Endothelial cell of umbilical vein (primary cell): ENCODE measurements around the gene FAM227B.

ENCODE experiments used
- EZH2 ChIP-seq: IDR thresholded peaks from 2 replicates; pipeline ENCODE4 v1.6.1; 2012; ENCODE audit warnings: borderline replicate concordance, low read depth, mild to moderate bottlenecking, moderate library complexity, low read length, inconsistent platforms; ENCODE audit not compliant: severe bottlenecking
- GATA2 ChIP-seq: IDR thresholded peaks from 2 replicates; pipeline ENCODE4 v1.7.0; 2011; ENCODE audit warnings: low read depth, mild to moderate bottlenecking, moderate library complexity, mixed read lengths, low read length; ENCODE audit not compliant: insufficient read length, insufficient read depth
- MAX ChIP-seq: IDR thresholded peaks from 2 replicates; pipeline ENCODE4 v1.6.1; 2011; ENCODE audit not compliant: insufficient read depth, insufficient read length
- TF ChIP-seq, protein P1 (sequence below), 2 donors: IDR thresholded peaks; 1 replicate in 1 of 2; 2 replicates in 1 of 2; pipeline ENCODE4 v1.5.1; 2011; ENCODE audit warnings: low read length in 2 of 2, mild to moderate bottlenecking in 2 of 2, moderate library complexity in 2 of 2, control low read depth in 1 of 2, inconsistent platforms in 1 of 2, low read depth in 1 of 2; ENCODE audit not compliant: insufficient read depth in 1 of 2; ENCODE audit errors: extremely low read depth in 1 of 2

DNA sequence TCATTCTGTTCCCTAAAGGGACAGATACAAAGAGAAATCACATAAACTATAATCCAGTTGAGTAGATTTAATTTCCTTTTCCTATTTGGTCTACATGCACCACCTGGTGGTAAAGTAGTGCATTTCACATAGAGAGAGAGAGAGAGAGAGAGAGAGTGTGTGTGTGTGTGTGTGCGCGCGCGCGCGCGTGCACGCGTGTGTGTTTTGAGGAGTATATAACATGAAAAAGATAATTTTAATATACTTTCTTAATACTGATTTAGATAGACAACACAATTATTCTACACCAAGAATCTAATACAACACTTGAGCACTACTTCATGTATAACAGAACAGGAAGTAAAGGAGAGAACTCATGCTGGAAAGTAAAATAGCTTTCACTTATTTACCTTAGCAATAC is 198.6 kb downstream of the FAM227B start:
- no peak for TF ChIP-seq EZH2
- no peak for TF ChIP-seq GATA2
- TF ChIP-seq, protein P1, sequence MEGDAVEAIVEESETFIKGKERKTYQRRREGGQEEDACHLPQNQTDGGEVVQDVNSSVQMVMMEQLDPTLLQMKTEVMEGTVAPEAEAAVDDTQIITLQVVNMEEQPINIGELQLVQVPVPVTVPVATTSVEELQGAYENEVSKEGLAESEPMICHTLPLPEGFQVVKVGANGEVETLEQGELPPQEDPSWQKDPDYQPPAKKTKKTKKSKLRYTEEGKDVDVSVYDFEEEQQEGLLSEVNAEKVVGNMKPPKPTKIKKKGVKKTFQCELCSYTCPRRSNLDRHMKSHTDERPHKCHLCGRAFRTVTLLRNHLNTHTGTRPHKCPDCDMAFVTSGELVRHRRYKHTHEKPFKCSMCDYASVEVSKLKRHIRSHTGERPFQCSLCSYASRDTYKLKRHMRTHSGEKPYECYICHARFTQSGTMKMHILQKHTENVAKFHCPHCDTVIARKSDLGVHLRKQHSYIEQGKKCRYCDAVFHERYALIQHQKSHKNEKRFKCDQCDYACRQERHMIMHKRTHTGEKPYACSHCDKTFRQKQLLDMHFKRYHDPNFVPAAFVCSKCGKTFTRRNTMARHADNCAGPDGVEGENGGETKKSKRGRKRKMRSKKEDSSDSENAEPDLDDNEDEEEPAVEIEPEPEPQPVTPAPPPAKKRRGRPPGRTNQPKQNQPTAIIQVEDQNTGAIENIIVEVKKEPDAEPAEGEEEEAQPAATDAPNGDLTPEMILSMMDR (IDR thresholded peaks at IDR 0.05; ENCODE audit: extremely low read depth in 1 of 2, insufficient read depth in 1 of 2, low read depth in 1 of 2, low read length in 2 of 2): peak; percentile 58 to 78
- TF ChIP-seq MAX: no peak
